SK-N-MC (cell line): Measurements from ENCODE around the gene OXTR.

Experiments
- FOXP2 ChIP-seq: optimal IDR thresholded peaks from 2 replicates; pipeline ENCODE3; 2011; ENCODE audit warnings: mild to moderate bottlenecking, moderate library complexity; ENCODE audit not compliant: insufficient read depth; ENCODE audit errors: extremely low read length, control extremely low read depth
- POLR2AphosphoS5 ChIP-seq: IDR thresholded peaks from 2 replicates; pipeline ENCODE4 v1.6.1; 2012; ENCODE audit warnings: mild to moderate bottlenecking, low read depth, low read length, borderline replicate concordance

- TF ChIP-seq FOXP2 (no peak), POLR2AphosphoS5 (no peak)
Observed at GRCh38 chr3:8780279-8780678, 10.9 kb upstream of the OXTR start.
